Measurements from ENCODE around the gene TAOK3. TPM values are rescaled to one million over a fixed set of nuclear protein-coding genes. Genes with fewer than 3 reads are reported as not detected.

The TAOK3 gene
- total RNA-seq, 1 experiment from 2014 or later = 39.1 TPM

DNA sequence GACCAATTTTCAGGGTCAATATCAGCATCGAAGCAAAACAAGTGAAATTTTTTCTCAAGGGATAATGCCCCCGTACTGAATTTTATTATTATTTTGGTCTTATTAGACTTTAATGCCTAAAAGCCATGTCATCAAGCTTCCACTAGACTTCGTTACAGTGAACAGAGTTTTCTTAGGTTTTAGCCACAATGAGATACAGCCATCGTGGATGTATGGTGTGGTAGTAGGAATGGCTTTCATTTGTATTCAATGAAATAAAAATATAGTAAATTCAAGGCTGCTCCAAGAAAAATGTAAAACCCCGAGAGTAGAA lies 11.7 kb downstream of the TAOK3 start:
- Mint-ChIP-seq H3K27me3 (ENCODE audit: unreplicated experiment) (no peaks in the 10 kb centered on the region), H3K27ac (ENCODE audit: unreplicated experiment) (no peak overlapping the region), H3K4me3 (ENCODE audit: low read depth, unreplicated experiment) (no peak overlapping the region), H3K36me3 (ENCODE audit: insufficient read depth, unreplicated experiment) (peaks cover 25% of the 10 kb centered on the region), H3K4me1 (ENCODE audit: low read depth, unreplicated experiment) (peaks cover 19% of the 10 kb centered on the region), H3K9me3 (ENCODE audit: low read depth, unreplicated experiment) (no peaks in the 10 kb centered on the region)
- BruUV-seq (replicated peaks) = no TSS peak
- intact Hi-C loops (cut with micrococcal nuclease; ENCODE audit: unreplicated experiment) = no loop called here
- no peak for DNase-seq
- no peak for TF ChIP-seq CTCF (IDR thresholded peaks at IDR 0.05; ENCODE audit: unreplicated experiment)
- CTCF ChIA-PET = interaction anchor here (1.0 kb wide), 1 partner anchor 8 kb away, joined by 3 read pairs; no protein-coding TSS in a partner anchor

DNA sequence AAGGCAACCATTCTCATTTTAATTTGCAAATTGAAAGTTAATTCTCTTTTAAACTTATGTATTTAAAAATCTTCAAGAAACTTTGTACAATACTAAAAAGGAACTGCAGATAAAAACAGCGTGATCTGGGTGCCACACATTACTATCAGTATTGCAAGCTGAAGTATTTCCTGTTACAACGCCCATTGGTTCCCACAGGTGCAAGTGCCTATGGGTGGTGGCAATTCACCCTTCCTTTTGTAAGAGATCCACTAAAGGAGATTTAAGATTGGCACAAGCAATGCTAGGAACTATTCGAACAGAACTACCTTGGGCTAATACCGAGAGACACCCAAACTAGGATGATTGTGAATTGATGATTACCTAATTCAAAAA lies 13.2 kb downstream of the TAOK3 start:
- H3K4me1 Mint-ChIP-seq (ENCODE audit: low read depth, unreplicated experiment) = peaks cover 24% of the 10 kb centered on the region
- H3K27me3 Mint-ChIP-seq (ENCODE audit: unreplicated experiment) = no peaks in the 10 kb centered on the region
- TF ChIP-seq CTCF (IDR thresholded peaks at IDR 0.05; ENCODE audit: unreplicated experiment) = no peak
- H3K4me3 Mint-ChIP-seq (ENCODE audit: low read depth, unreplicated experiment) = peak overlapping the region; percentile 74
- H3K36me3 Mint-ChIP-seq (ENCODE audit: insufficient read depth, unreplicated experiment) = peaks cover 25% of the 10 kb centered on the region
- no peaks in the 10 kb centered on the region for H3K9me3 Mint-ChIP-seq (ENCODE audit: low read depth, unreplicated experiment)
- intact Hi-C loops (cut with micrococcal nuclease; ENCODE audit: unreplicated experiment) = loop anchor here (5.0 kb wide), 1 partner anchor 177 kb away; no protein-coding TSS in a partner anchor
- CTCF ChIA-PET = interaction anchor here (0.6 to 2.7 kb wide), 5 partner anchors 14 to 514 kb away, joined by 3 to 12 read pairs (median 5); partner anchors contain the start of genes SUDS3 and TAOK3
- H3K27ac Mint-ChIP-seq (ENCODE audit: unreplicated experiment) = peak overlapping the region; percentile 93
- DNase-seq = peak; percentile 22
- BruUV-seq (replicated peaks) = no TSS peak

DNA sequence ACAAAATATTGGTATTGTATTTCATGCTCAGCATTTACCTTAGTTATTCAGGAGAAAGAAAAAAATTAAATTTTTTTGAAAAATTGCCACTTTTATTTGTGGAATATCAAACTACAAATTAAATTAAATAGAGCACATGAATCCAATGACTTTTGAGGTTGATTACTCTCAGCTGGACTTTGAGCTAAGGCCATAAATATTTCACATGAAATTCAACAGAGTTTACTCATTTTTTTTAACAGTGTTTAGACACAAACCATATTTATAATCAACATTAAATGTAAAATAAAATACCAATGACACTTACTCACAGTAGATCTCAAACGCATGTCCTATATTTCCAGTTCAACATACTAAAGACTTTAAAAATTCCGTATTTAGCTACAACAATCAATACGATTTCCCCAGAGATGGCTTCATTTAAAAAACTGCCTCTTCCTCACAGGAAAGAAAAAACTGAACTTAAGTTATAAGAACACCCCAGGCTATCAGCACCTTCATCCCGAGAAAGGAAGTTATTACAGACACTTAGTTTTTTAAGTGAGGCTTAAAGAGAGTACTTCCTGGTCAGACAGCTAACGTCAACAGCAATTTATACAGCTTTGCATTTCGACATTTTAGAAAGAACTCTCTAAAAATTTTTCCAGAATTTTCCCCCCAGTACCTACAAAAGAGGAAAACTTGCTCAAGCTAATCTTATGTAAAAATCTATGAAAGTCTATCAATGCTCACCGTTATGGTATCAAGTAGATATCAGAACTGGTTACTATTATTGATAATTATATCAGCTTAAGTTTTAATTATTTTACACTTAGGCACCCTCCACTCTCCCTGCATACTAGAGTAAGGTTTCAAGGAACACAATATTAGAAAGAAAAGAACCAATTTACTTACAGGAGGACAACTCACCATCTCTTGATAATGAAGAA lies 13.8 kb downstream of the TAOK3 start:
- Mint-ChIP-seq H3K36me3 (ENCODE audit: insufficient read depth, unreplicated experiment) (peaks cover 25% of the 10 kb centered on the region), H3K9me3 (ENCODE audit: low read depth, unreplicated experiment) (no peaks in the 10 kb centered on the region), H3K27ac (ENCODE audit: unreplicated experiment) (peak overlapping the region; percentile 93), H3K4me3 (ENCODE audit: low read depth, unreplicated experiment) (peak overlapping the region; percentile 74), H3K4me1 (ENCODE audit: low read depth, unreplicated experiment) (peaks cover 24% of the 10 kb centered on the region), H3K27me3 (ENCODE audit: unreplicated experiment) (no peaks in the 10 kb centered on the region)
- CTCF ChIA-PET = interaction anchor here (0.6 to 2.7 kb wide), 3 partner anchors 14 to 215 kb away, joined by 3 to 12 read pairs (median 12); partner anchors contain the start of genes SUDS3 and TAOK3
- DNase-seq = no peak
- intact Hi-C loops (cut with micrococcal nuclease; ENCODE audit: unreplicated experiment) = loop anchor here (5.0 kb wide), 1 partner anchor 177 kb away; no protein-coding TSS in a partner anchor
- no peak for TF ChIP-seq CTCF (IDR thresholded peaks at IDR 0.05; ENCODE audit: unreplicated experiment)
- TSS peak; percentile 67 for BruUV-seq (replicated peaks)

GRCh38 chr12:118358008-118358359 lies 14.7 kb downstream of the TAOK3 start:
- intact Hi-C loops (cut with micrococcal nuclease; ENCODE audit: unreplicated experiment) = loop anchor here (5.0 kb wide), 1 partner anchor 176 kb away; no protein-coding TSS in a partner anchor
- H3K4me3 Mint-ChIP-seq (ENCODE audit: low read depth, unreplicated experiment) = peak overlapping the region; percentile 74
- no peaks in the 10 kb centered on the region for H3K27me3 Mint-ChIP-seq (ENCODE audit: unreplicated experiment)
- peaks cover 25% of the 10 kb centered on the region for H3K36me3 Mint-ChIP-seq (ENCODE audit: insufficient read depth, unreplicated experiment)
- no TSS peak for BruUV-seq (replicated peaks)
- H3K4me1 Mint-ChIP-seq (ENCODE audit: low read depth, unreplicated experiment) = peaks cover 24% of the 10 kb centered on the region
- TF ChIP-seq CTCF (IDR thresholded peaks at IDR 0.05; ENCODE audit: unreplicated experiment) = no peak
- H3K9me3 Mint-ChIP-seq (ENCODE audit: low read depth, unreplicated experiment) = no peaks in the 10 kb centered on the region
- DNase-seq = no peak
- CTCF ChIA-PET = interaction anchor here (0.7 to 2.7 kb wide), 4 partner anchors 15 to 249 kb away, joined by 3 to 12 read pairs (median 3); partner anchors contain the start of gene TAOK3
- H3K27ac Mint-ChIP-seq (ENCODE audit: unreplicated experiment) = peak overlapping the region; percentile 93
